HL-60 (cell line): ENCODE measurements around the gene CAPN8.

ENCODE experiments used
- DNase-seq, 2 experiments: peaks; one replicate each; pipeline ENCODE4 v3.0.0-alpha.2; 2010 to 2020; ENCODE audit warnings: low read depth in 1 of 2, low spot score in 1 of 2
- H3K27ac ChIP-seq: fragments of 250-450 bp; sonication (Bioruptor Pico); replicated peaks from 2 replicates; pipeline ENCODE4 v1.5.1; 2020; ENCODE audit warnings: mild to moderate bottlenecking, moderate library complexity
- H3K27me3 ChIP-seq: fragments of 250-450 bp; sonication (Bioruptor Pico); 2 replicates; pipeline ENCODE4 v1.5.1; 2021; ENCODE audit warnings: mild to moderate bottlenecking, moderate library complexity; ENCODE audit not compliant: insufficient read depth, poor library complexity, severe bottlenecking
- H3K4me3 ChIP-seq: replicated peaks from 2 replicates; pipeline ENCODE4 v1.5.1; 2011; ENCODE audit warnings: mild to moderate bottlenecking, control low read depth, low read length; ENCODE audit not compliant: insufficient read depth
- GABPA ChIP-seq: IDR thresholded peaks from 2 replicates; pipeline ENCODE4 v1.6.1; 2012; ENCODE audit warnings: low read depth
- POLR2AphosphoS5 ChIP-seq: IDR thresholded peaks from 2 replicates; pipeline ENCODE4 v1.6.1; 2012; ENCODE audit warnings: low read depth
- REST ChIP-seq: IDR thresholded peaks from 2 replicates; pipeline ENCODE4 v1.6.1; 2012; ENCODE audit warnings: low read depth; ENCODE audit not compliant: insufficient replicate concordance
- SPI1 ChIP-seq: IDR thresholded peaks from 2 replicates; pipeline ENCODE4 v1.6.1; 2012; ENCODE audit warnings: low read depth, mild to moderate bottlenecking, borderline replicate concordance
- TF ChIP-seq, protein P1 (sequence below): IDR thresholded peaks from one replicate; pipeline ENCODE4 v1.5.1; 2011; ENCODE audit warnings: low read length, control low read depth, inconsistent platforms; ENCODE audit not compliant: insufficient read depth

Gene CAPN8

GRCh38 chr1:223707256-223708000, 41.9 kb upstream of the CAPN8 start:
- TF ChIP-seq GABPA (no peak), REST (no peak), SPI1 (no peak), POLR2AphosphoS5 (no peak)
- TF ChIP-seq, protein P1, sequence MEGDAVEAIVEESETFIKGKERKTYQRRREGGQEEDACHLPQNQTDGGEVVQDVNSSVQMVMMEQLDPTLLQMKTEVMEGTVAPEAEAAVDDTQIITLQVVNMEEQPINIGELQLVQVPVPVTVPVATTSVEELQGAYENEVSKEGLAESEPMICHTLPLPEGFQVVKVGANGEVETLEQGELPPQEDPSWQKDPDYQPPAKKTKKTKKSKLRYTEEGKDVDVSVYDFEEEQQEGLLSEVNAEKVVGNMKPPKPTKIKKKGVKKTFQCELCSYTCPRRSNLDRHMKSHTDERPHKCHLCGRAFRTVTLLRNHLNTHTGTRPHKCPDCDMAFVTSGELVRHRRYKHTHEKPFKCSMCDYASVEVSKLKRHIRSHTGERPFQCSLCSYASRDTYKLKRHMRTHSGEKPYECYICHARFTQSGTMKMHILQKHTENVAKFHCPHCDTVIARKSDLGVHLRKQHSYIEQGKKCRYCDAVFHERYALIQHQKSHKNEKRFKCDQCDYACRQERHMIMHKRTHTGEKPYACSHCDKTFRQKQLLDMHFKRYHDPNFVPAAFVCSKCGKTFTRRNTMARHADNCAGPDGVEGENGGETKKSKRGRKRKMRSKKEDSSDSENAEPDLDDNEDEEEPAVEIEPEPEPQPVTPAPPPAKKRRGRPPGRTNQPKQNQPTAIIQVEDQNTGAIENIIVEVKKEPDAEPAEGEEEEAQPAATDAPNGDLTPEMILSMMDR, result no peak
- Histone ChIP-seq H3K27ac (no peak overlapping the region), H3K4me3 (no peak overlapping the region), H3K27me3 (peaks cover 2% of the 10 kb centered on the region)
- no peak for DNase-seq

DNA sequence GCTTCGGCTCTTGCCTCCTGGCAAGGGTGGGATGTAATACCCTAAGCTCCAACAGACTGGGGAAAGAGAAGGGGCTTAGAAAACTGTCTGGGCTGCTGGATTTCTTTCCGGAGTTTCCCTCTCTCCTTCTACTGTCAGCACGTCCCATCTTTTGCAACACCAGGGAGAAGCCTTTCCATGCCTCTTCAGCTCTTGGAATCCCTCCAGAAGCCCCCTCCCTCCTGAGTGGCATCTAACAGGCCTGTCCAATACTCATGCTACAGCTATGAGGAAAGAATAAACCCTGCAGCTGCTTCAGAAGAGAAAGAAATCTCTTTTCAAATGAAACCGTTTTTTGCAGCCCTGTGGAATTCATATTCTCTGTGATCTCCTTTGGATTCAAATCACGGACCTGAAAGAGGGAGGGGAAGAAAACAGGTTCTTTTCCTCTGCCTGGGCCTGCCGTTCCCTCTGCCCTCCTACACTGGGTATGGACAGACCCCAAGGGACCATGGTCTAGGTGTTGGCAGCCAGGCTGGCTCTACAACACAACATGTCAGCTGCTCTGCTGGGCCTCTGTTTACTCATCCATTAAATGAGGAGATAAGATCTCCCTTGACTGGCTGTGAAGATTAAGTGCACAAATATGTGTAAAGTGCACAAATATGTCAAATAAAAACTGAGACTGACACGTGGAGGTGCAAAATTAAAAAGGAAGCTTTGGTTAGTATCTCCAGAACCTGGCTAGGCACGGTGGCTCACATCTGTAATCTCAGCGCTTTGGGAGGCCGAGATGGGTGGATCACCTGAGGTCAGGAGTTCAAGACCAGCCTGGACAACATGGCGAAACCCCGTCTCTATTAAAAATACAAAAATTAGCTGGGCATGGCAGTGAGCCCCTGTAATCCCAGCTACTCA, 40.8 kb upstream of the CAPN8 start:
- Histone ChIP-seq H3K4me3 (no peak overlapping the region), H3K27ac (no peak overlapping the region), H3K27me3 (peaks cover 2% of the 10 kb centered on the region)
- TF ChIP-seq REST (no peak), POLR2AphosphoS5 (no peak), SPI1 (no peak), GABPA (no peak)
- TF ChIP-seq, protein P1, result no peak
- no peak for DNase-seq

DNA sequence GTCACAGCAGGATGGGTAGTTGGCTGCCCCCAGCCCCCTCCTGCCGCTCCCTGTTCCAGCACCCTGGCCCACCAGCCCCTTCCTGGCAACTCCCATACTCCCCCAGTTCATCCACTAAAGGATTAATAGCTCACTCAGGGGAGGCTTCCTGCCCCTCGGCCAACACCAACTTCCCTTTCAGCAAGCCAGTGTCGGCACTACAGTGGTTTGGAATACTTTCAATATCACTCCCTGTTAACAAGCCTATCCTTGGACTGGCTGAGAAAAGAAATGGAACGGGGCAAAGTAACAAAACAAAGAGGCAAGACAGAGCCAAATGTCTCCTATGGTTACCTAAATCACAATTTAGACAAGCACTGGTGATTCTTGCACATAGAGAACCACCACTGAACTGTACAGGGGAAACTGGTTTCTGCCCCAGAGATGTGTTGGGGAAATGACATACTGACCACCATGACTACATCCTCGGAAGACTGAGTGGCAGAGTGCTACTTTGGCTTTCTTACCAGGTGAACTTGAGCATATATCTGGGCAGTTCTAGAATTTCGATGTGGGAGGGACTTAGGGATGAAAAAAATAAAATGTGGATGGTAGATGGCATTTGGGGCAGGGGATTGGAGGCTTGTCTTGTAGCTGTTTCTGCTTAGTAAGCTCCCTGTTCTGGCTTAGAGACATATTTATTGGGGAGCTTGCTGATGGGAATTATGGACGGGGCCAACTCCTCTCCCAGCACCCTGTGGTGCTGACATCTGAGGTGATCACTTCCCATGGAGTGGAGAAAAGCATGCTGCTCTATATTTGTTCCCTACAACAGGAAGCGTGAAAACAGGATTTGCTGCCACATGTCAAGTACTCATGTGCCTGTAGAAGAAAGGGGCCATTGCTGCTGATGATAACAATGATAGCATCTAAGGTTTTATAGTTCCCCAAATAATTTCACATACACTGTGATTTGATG, 39.7 kb upstream of the CAPN8 start:
- Histone ChIP-seq H3K27me3 (peaks cover 2% of the 10 kb centered on the region), H3K27ac (no peak overlapping the region), H3K4me3 (no peak overlapping the region)
- no peak for DNase-seq
- TF ChIP-seq REST (no peak), GABPA (no peak), POLR2AphosphoS5 (no peak), SPI1 (no peak)
- TF ChIP-seq, protein P1, result no peak
